ENCODE results near the gene TRAPPC4.
"Not testable (repeated sequence)": the region's sequence is repeated elsewhere in the genome, so short reads cannot be mapped to it uniquely, and the experiment has no call there.

TRAPPC4 gene

DNA sequence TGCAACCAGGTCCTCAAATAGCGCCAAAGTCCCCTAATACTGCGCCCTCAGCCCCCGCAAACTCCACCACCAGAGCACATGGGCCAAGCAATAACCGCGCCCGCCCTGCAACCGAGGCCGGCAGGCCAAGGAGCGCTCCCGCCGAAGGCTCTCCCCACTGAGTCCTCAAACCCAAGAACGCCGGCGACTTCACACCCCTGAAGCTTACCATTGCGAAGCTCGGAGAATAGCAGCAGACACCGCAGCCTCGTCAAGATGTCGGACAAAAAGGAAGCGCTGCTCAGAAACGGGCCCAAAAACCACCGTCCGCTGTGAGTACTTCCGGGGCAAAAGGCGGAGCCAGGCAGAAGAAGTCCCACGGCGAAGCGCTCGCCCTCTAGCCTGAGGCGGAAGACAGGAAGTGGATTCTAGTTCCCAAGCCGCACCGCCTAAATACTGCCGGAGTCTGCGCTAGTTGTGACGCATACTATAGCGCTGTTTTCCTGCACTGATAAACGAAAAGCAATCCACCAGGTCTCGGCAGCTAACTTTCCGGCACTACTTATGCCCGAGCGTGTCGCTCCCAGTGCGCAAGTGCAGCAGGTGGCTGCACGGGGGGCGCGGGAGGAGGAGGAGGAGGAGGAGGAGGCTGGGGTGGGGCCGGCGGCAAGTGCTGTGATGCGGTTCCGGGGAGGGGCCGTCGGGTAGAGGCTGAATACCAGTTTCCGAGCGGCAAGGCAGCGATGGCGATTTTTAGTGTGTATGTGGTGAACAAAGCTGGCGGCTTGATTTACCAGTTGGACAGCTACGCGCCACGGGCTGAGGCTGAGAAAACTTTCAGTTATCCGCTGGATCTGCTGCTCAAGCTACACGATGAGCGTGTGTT, at the start of gene TRAPPC4, which contains the start of gene RPS25:
Gene TRAPPC4, plus strand, starts transcription at position 693 of the 865 bp plus-strand sequence. Its CDS starts 30 bp downstream, at position 723.
Gene RPS25, minus strand, starts transcription at position 270 of the 865 bp plus-strand sequence. Its CDS starts 59 bp downstream, at position 211.
- DNase-seq (ENCODE audit: low read depth), result peak; percentile 87

- DNase-seq (ENCODE audit: low read depth), result not testable (repeated sequence)
Observed at GRCh38 chr11:118969508-118969907, 49.1 kb upstream of the TRAPPC4 start.

GRCh38 chr11:118971646-118972045, 46.9 kb upstream of the TRAPPC4 start, which contains the start of gene FOXR1:
Gene FOXR1 (plus strand): TSS chr11:118971761. CDS start chr11:118971932, 171 bp downstream.
- DNase-seq (ENCODE audit: low read depth), result no peak

DNA sequence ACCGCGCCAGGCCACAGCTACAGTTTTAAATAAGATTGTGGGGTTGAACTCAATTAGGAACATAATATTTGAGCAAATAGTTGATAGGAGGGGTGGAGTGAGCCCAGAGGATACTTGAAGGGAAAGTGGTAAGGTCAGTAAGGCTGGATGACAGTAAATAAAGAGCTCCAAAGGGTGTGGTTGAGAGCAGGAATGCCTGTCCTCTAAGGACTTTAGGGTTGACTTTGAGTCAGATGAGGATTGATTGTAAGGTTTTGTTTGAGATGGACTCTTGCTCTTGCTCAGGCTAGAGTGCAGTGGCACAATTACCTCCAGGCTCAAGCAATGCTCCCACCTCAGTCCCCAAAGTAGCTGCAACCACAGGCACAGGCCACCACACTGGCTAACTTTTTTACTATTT, 44.6 kb upstream of the TRAPPC4 start:
- DNase-seq (ENCODE audit: low read depth), result no peak

DNA sequence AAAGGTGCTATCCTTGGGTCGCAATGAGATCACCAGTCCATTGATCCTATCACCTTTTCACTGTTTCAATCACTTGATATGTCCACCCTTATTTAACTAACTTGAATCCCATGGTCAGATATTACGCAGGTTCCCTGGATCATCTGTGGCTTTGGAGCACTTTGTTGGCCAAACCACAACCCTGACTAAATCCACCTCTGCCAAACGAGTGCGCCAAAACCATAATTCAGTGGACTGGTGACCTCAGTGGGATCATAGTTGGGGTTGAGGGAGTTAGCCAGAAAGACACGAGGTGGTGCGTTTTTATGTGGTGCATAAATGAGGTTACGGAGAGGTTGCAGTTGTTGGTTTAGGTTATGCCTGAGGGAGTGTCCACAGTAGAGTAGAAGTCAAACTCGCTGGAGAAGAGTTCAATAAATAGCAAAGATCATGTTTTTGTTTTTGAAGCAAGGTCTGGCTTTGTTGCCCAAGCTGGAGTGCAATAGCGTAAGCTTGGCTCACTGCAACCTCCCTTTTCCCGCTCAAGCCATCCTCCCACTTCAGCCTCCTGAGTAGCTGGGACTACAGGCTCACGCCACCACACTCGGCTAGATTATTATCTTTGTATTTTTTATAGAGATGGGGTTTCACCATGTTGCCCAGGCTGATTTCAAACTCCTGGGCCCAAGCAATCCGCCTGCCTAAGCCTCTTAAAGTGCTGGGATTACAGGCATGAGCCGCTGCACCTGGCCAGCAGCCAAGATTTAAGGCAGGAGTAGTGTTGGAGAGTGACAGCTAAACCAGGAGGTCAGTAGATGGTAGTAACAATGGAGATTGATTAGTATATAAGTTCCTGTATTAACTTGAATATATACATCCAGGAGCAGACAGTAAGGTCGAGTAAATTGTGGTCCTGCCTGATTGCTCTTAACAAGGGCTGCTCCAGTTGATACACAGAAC, 42.5 kb upstream of the TRAPPC4 start:
- DNase-seq (ENCODE audit: low read depth), result no peak

DNA sequence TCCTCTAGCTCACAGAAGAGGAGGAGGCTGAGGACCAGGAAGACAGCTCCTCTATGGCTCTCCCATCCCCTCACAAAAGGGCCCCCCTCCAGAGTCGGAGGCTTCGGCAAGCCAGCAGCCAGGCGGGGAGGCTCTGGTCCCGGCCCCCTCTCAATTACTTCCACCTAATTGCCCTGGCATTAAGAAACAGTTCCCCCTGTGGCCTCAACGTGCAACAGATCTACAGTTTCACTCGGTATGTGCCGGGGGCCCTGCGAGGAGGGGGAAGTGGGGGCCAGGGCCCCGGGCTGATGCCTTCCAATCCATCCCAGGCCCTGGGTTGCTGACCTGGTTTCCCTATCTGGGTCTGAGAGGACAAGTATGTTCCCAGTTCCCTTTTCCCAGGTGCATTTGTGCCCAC, 39.1 kb upstream of the TRAPPC4 start:
- DNase-seq (ENCODE audit: low read depth), result no peak

GRCh38 chr11:118980191-118980881, 38.2 kb upstream of the TRAPPC4 start:
- DNase-seq (ENCODE audit: low read depth), result no peak

GRCh38 chr11:118984337-118984736, 34.2 kb upstream of the TRAPPC4 start:
- DNase-seq (ENCODE audit: low read depth), result not testable (repeated sequence)

DNA sequence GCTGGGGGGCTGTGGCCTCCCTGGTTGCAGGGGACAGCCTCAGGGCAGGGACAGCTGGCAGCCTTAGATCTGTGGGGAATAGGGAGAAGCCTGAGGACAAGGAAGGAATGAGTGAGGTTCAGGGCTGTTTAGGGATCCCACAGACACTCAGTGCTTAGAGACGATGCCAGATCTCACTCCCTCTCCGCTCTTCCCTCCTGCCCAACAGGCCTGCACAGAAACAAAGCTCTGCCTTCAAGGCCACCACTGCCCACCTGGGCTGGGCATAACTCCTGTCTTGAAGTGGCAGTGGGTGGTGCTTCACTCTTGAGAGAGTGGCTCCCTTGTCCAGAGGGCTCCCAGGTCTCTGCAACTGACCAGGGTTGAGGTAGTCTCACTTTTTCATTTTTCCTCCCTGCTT, 33.7 kb upstream of the TRAPPC4 start:
- no peak for DNase-seq (ENCODE audit: low read depth)

GRCh38 chr11:118988280-118988679, 30.3 kb upstream of the TRAPPC4 start:
- no peak for DNase-seq (ENCODE audit: low read depth)

- DNase-seq (ENCODE audit: low read depth), result not testable (repeated sequence)
Observed at GRCh38 chr11:118991486-118992038, 27.0 kb upstream of the TRAPPC4 start.

DNA sequence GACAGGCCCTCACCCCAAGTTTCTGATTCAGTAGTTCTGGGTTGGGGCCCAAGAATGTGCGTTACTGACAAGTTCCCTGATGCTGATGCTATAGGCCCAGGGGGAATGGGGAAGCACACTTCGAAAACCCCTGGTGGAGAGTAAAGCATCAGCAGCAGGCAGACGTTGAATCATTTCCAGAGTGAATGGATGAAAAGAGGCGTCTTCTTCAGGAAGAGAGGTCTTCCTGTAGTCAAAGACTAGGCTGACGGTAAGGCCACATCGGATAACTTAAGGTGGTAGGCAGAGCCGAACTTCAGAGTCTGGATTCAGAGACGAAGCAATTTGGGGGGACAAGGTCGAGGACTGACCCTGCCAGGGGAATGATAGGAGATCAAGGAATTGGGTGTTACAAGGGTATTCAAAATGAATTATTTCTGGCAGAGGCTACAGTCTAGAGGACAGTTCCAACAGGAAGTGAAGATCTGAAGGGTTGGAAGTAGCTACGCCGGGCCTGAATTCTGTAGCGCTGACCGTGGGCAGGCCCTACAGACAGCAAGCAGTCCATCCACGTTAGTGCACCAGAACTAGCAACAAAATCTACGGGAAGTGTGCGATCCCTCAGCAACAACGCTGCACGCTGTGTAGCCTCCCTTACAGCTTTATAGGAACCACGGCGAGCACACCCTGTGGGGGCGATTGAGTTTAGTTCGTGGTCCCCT, 21.5 kb upstream of the TRAPPC4 start:
- DNase-seq (ENCODE audit: low read depth), result no peak

- DNase-seq (ENCODE audit: low read depth), result peak; percentile 91
Observed at GRCh38 chr11:118997627-118998387, 20.8 kb upstream of the TRAPPC4 start, which contains the start of gene CENATAC. Gene CENATAC (plus strand): TSS chr11:118998138. CDS start chr11:118998198, 60 bp downstream.

- DNase-seq (ENCODE audit: low read depth), result no peak
Observed at GRCh38 chr11:118998388-118998717, 20.2 kb upstream of the TRAPPC4 start.

DNA sequence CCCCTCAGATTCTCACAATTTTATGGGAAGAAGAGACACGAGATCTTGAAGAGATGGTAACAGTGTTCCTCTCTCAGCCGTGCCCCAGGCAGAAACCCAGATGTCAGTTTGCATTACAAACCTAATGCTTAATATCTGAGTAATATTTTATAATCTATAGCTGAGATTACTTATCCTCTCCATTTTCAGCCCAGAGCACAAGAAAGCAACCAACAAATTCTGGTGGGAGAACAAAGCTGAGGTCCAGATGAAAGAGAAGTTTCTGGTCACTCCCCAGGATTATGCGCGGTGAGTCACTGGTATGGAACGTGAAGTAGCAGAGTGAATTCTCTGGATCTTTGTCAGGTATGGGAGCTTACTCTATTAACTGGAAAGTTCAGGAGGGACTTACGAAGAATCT, 19.7 kb upstream of the TRAPPC4 start:
- no peak for DNase-seq (ENCODE audit: low read depth)

- no peak for DNase-seq (ENCODE audit: low read depth)
Observed at GRCh38 chr11:119000906-119001305, 17.7 kb upstream of the TRAPPC4 start.

- no peak for DNase-seq (ENCODE audit: low read depth)
Observed at GRCh38 chr11:119006656-119007055, 11.9 kb upstream of the TRAPPC4 start.

DNA sequence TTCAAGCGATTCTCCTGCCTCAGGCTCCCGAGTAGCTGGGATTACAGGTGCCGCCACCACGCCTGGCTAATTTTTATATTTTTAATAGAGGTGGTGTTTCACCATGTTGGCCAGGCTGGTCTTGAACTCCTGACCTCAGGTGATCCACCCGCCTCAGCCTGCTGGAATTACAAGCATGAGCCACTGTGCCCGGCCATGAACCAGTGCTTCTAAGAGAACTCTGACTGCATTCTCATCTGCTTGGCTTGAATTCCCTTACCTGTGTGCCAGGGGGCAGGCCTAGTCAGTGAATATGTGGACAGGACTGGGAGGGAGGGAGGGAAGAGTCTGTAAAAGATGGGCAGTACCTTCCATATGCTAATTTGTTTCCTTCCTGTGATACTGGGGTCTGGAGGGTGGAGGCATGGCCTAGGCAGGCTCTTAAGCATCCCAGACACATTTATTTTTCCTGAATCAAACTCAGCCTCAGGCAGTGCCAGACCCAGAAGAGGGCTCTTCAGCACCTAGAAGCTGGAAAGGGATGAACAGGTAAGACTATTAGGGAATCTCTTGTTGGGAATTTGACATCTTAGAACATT, 7.0 kb upstream of the TRAPPC4 start:
- no peak for DNase-seq (ENCODE audit: low read depth)

GRCh38 chr11:119012629-119013170, 5.9 kb upstream of the TRAPPC4 start:
- DNase-seq (ENCODE audit: low read depth), result no peak
